HG02678 (cell line): Measurements from ENCODE around the gene TPGS1.

Source experiments
- ATAC-seq: cut with Tn5 transposase; IDR thresholded peaks from one replicate; pipeline ENCODE4 v1.9.1; 2021; ENCODE audit warnings: mild to moderate bottlenecking, moderate library complexity; ENCODE audit not compliant: unreplicated experiment

TPGS1 gene, protein sequence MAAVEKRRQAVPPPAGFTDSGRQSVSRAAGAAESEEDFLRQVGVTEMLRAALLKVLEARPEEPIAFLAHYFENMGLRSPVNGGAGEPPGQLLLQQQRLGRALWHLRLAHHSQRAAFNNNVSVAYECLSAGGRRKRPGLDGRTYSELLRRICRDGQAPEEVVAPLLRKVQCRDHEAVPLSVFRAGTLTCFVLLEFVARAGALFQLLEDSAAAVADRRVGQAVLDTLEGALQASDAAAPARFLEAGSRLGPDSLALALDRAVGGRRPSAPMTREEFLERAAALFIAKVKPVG

DNA sequence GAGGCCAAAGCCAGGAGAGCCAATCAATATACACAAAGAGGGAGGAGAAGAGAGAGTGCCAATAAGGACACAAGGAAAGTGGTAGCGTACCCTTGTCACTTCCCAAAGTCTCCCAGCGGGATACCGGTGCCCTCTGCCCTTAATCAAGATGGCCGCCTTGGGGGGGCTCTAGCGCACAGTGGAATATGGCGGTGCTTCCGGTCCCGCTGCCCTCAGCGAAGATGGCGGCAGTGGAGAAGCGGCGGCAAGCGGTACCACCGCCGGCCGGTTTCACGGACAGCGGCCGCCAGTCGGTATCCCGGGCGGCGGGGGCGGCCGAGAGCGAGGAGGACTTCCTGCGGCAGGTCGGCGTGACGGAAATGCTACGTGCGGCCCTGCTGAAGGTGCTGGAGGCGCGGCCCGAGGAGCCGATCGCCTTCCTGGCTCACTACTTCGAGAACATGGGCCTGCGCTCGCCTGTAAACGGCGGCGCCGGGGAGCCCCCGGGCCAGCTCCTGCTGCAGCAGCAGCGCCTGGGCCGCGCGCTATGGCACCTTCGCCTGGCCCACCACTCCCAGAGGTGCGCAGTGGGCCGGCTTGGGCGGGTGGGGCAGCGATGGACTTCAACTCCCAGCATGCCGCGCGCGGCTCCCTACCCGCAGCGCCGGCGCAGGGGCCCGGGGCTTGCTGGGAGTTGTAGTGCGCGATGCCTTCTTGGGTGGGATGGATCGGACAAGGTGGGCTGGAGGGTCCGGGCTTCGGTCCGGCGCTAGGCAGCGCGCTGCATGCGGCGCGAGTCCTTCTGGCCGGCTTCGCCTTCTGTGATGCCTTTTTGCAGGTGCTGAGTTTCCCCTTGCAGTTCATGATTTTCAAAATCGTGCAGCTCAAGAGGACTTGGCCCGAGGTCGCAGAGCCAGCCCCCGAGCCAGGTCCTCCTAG, at the start of gene TPGS1:
TSS of gene TPGS1 (plus strand) at position 212 of the 918 bp plus-strand sequence. CDS start at position 222, 10 bp downstream.
- ATAC-seq, result peak; percentile 63

DNA sequence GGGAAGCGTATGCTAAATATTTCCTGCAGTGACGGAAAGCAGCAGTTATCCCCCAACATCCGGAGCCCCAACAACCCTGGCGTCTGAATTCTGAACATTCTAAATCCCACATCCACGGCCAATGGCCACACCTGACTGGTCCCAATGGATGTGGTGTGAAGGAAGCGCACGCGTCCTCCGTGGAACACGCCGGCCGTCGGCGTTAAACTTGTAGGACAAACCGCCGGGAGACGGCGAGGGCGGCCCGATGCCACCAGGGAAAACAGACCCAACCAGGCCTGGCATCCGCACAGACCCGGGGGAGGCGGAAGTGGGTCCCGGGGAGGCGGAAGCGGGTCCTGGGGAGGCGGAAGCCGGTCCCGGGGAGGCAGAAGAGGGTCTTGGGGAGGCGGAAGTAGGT, 49.7 kb upstream of the TPGS1 start:
- ATAC-seq, result no peak

DNA sequence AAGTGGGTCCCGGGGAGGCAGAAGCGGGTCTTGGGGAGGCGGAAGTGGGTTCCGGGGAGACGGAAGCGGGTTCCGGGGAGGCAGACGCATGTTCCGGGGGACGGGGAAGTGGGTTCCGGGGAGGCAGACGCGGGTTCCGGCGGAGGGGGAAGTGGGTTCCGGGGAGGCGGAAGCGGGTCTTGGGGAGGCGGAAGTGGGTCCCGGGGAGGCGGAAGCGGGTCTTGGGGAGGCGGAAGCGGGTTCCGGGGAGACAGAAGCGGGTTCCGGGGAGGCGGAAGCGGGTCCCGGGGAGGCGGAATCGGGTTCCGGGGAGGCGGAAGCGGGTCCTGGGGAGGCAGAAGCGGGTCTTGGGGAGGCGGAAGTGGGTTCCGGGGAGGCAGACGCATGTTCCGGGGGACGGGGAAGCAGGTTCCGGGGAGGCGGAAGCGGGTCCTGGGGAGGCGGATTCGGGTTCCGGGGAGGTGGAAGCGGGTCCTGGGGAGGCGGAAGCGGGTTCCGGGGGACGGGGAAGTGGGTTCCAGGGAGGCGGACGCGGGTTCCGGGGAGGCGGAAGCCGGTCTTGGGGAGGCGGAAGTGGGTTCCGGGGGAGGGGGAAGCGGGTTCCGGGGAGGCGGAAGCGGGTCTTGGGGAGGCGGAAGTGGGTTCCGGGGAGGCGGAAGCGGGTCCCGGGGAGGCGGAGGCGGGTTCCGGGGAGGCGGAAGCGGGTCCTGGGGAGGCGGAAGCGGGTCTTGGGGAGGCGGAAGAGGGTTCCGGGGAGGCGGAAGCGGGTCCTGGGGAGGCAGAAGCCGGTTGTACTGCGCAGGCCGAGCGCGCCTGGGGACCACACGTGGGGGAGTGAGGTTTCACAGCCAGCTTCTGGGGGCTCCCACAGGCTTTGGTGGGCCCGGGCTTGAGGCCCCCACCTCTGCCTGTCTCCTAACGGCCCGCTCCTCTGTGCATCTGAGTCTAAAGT, 48.9 kb upstream of the TPGS1 start:
- ATAC-seq, result no peak

- no peak for ATAC-seq
Measured at GRCh38 chr19:459724-460511, 47.4 kb upstream of the TPGS1 start.

GRCh38 chr19:460877-461720, 46.2 kb upstream of the TPGS1 start, which contains the start of gene SHC2:
Gene SHC2, minus strand, starts transcription at chr19:461033. Its CDS starts 37 bp downstream, at chr19:460996.
- no peak for ATAC-seq

DNA sequence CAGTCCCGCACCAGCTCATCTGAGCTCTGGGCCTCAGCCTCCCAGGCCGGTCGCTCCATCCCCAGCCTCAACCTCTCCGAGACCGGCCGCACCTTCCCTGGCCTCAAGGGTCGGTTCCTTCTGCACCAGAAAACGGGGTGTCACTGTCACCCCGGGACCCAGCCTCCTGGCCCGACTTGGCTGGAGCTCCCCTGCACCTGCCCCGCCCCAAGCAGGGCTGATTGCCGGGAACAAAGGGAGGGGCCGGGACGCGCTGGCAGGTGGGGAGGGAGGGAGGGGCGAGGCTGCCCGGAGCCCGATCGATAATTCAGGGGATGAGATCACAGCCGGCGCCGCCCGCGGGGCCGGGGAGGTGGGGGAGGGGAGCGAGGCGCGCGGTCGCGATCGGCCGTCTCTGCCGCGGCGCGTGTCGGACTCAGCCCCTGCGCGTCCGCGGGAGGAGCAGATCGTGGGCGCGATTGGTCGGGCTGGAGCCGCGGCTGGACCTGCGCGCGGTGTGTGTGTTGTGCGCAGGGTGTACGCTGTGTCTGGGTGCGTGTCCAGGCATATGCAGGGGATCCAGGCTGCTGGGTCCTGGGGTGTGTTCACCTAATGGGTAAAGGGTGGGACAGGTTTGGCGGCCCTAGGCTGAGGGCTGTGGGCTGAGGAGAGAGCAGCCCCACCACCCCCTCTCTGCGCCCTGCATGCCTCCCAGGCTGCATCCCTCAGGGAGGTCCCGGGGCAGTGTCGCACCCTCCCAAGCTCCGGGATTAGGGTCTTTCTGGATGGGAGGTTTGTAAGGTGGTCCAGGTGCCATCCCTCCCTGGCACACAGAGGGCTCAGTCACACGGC, 45.4 kb upstream of the TPGS1 start:
- no peak for ATAC-seq

DNA sequence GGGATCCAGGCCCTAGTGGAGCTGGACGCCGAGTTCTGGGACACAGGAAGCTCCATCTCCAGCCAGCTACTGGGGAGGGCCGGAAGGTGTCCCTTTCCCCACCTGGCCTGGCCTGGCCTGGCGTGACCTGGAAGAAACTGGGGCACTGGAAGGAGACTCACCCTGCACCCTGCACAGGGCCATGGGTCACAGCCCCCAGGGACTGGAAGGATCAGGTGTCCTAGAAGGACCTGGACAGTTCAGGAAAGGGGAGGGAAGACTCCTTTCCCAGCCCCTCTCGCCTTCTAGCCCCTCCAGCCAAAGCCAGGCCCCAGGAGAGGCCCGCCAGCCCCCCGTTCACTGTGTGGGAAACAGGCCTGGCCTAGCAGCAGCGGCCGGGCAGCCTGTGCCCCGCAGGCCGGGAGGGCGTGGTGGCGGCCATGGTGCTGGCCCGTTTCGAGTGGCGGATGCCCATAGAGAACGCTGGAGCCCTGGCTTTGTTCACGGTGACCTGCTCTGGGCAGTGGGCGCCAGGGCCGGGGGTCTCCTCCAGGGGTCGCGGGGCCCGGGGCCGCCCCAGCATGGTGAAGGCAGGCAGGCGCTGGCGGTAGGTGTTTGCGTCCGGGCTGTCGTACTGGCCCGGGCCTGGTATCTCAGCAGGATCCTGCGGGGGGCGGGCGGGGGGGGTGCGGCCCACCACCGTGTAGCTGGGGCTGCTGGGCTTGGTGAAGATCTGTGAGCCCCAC, 43.7 kb upstream of the TPGS1 start:
- no peak for ATAC-seq

DNA sequence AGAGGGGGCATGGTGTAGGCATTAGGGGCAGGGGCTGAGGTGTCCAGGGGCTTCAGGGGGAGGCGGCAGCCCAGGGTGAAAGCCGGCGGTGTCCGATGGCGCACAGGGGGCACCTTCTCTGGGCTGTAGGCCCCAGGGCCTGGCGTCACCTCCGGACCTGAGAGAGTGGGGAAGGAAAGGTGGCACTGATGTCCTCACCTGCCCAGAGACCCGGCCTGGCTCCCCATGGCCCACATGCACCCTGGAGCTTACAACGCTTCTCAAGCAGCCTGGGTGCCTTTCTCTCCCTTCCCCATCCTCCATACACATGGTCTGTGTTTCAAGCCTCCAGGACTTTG, 43.1 kb upstream of the TPGS1 start:
- ATAC-seq, result no peak

- ATAC-seq, result no peak
Measured at GRCh38 chr19:465056-465816, 42.1 kb upstream of the TPGS1 start.

- ATAC-seq, result no peak
Measured at GRCh38 chr19:467554-467953, 39.7 kb upstream of the TPGS1 start.

- no peak for ATAC-seq
Measured at GRCh38 chr19:468587-469256, 38.6 kb upstream of the TPGS1 start.

- no peak for ATAC-seq
Measured at GRCh38 chr19:469833-470232, 37.5 kb upstream of the TPGS1 start.

DNA sequence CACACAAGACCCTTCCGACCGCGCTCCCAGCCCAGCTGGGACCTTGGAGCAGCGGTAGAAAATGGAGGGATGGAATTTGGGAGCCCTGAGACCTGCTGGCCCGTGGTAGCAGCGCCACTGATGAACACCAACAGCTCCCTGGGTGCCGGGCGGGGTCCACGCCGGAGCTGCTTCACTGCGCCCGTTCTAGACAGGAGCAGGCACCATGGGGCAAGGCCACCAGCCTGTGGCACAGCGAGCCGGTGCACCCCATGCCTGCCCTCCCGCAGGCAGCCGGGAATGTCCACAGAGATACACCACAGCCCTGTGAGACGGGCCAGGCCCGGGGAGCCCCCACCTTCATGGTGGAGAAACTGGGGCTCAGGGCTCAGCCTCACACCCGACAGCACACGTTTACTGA, 36.6 kb upstream of the TPGS1 start:
- ATAC-seq, result no peak

- ATAC-seq, result no peak
Measured at GRCh38 chr19:472005-472858, 35.1 kb upstream of the TPGS1 start.
